GM18868 (cell line): ENCODE measurements around the gene DNAAF5.
"Not testable (repeated sequence)": the region's sequence is repeated elsewhere in the genome, so short reads cannot be mapped to it uniquely, and the experiment has no call there.

Experiments used
- ATAC-seq: cut with Tn5 transposase; IDR thresholded peaks from one replicate; pipeline ENCODE4 v1.9.1; 2021; ENCODE audit warnings: mild to moderate bottlenecking, moderate library complexity; ENCODE audit not compliant: unreplicated experiment

The DNAAF5 gene

GRCh38 chr7:802500-803242 lies 76.2 kb downstream of the DNAAF5 start:
- ATAC-seq, result no peak

GRCh38 chr7:803243-803635 lies 76.7 kb downstream of the DNAAF5 start:
- no peak for ATAC-seq

- not testable (repeated sequence) for ATAC-seq
Measured at GRCh38 chr7:803796-804195, 77.3 kb downstream of the DNAAF5 start.

GRCh38 chr7:805261-805660 lies 78.8 kb downstream of the DNAAF5 start:
- ATAC-seq, result no peak

GRCh38 chr7:815284-816216 lies 89.1 kb downstream of the DNAAF5 start:
- no peak for ATAC-seq

GRCh38 chr7:816300-816750 lies 89.8 kb downstream of the DNAAF5 start:
- ATAC-seq, result peak; percentile 84

GRCh38 chr7:816751-817671 lies 90.5 kb downstream of the DNAAF5 start:
- ATAC-seq, result peak; percentile 7

GRCh38 chr7:818031-818699 lies 91.7 kb downstream of the DNAAF5 start:
- no peak for ATAC-seq

- ATAC-seq, result no peak
Measured at GRCh38 chr7:820341-820740, 93.8 kb downstream of the DNAAF5 start.

GRCh38 chr7:821688-822087 lies 95.2 kb downstream of the DNAAF5 start:
- no peak for ATAC-seq

- ATAC-seq, result no peak
Measured at GRCh38 chr7:822692-823276, 96.3 kb downstream of the DNAAF5 start.

- ATAC-seq, result no peak
Measured at GRCh38 chr7:823649-824048, 97.2 kb downstream of the DNAAF5 start.

- ATAC-seq, result no peak
Measured at GRCh38 chr7:824081-824480, 97.6 kb downstream of the DNAAF5 start.

- no peak for ATAC-seq
Measured at GRCh38 chr7:824664-825063, 98.2 kb downstream of the DNAAF5 start.

- ATAC-seq, result no peak
Measured at GRCh38 chr7:825386-825785, 98.9 kb downstream of the DNAAF5 start.

- no peak for ATAC-seq
Measured at GRCh38 chr7:826230-826917, 99.9 kb downstream of the DNAAF5 start.

- no peak for ATAC-seq
Measured at GRCh38 chr7:828793-829561, 102.5 kb downstream of the DNAAF5 start.

GRCh38 chr7:830069-830468 lies 103.6 kb downstream of the DNAAF5 start:
- no peak for ATAC-seq
